ENCODE measurements around the gene SLC30A2.

DNA sequence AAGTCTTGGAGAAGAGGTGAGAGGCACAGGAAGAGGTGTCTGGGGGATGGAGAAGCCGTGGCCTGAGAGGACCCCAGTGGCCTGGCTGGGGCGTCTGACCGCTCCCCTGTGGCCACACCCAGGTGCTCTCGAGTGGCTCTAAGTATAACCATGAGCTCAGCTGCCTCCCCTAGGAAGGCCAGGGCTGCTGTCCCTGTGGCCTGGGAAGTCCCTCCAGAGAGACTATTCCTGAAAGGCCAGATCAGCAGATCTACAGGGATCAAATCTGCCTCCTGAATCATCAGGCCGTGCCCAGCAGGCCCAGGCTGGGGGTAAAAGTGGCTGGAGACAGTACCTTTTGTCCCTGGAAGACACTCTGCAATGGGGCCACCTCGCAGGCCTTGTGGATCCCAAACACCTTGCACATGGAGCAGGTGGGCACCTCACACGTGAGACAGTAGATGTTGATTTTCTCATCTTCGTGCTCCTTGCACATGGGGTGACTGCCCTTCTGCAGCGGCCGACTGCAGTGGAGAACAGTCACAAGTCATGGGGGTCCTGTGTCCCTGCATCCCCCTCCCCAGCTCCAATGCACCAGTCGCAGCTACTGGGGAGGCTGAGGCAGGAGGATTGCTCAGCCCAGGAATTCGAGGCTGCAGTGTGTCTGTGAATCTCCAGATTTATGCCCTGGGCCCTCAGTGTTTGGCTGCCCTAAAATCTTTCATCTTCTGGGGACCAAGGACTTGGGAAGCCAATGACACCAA is 15.1 kb upstream of the SLC30A2 start:
- TF ChIP-seq, protein P1, sequence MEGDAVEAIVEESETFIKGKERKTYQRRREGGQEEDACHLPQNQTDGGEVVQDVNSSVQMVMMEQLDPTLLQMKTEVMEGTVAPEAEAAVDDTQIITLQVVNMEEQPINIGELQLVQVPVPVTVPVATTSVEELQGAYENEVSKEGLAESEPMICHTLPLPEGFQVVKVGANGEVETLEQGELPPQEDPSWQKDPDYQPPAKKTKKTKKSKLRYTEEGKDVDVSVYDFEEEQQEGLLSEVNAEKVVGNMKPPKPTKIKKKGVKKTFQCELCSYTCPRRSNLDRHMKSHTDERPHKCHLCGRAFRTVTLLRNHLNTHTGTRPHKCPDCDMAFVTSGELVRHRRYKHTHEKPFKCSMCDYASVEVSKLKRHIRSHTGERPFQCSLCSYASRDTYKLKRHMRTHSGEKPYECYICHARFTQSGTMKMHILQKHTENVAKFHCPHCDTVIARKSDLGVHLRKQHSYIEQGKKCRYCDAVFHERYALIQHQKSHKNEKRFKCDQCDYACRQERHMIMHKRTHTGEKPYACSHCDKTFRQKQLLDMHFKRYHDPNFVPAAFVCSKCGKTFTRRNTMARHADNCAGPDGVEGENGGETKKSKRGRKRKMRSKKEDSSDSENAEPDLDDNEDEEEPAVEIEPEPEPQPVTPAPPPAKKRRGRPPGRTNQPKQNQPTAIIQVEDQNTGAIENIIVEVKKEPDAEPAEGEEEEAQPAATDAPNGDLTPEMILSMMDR (CRISPR knock-in tag; IDR thresholded peaks at IDR 0.05) = no peak
- no peak for TF ChIP-seq ZNF124 (CRISPR knock-in tag; IDR thresholded peaks at IDR 0.05)
- no peak for TF ChIP-seq POLR2AphosphoS5 (IDR thresholded peaks at IDR 0.05; ENCODE audit: low read depth, low read length)
- no peak for TF ChIP-seq MLLT10 (CRISPR knock-in tag; IDR thresholded peaks at IDR 0.05)
- TF ChIP-seq PBX2 (CRISPR knock-in tag; IDR thresholded peaks at IDR 0.05) = no peak
- no peak for TF ChIP-seq ZNF564 (CRISPR knock-in tag; IDR thresholded peaks at IDR 0.05)
- no peak for TF ChIP-seq SSRP1 (CRISPR knock-in tag; IDR thresholded peaks at IDR 0.05)
- TF ChIP-seq, protein P2, sequence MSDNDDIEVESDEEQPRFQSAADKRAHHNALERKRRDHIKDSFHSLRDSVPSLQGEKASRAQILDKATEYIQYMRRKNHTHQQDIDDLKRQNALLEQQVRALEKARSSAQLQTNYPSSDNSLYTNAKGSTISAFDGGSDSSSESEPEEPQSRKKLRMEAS (IDR thresholded peaks at IDR 0.05) = no peak
- no peak for TF ChIP-seq BHLHE40 (IDR thresholded peaks at IDR 0.05; ENCODE audit: low read length)
